Naive thymus-derived CD8-positive, alpha-beta T cell (primary cell): ENCODE results near the gene IMMP1L. TPM values are rescaled to one million over a fixed set of nuclear protein-coding genes. Genes with fewer than 3 reads are reported as not detected.
"Not testable (repeated sequence)": the region's sequence is repeated elsewhere in the genome, so short reads cannot be mapped to it uniquely, and the experiment has no call there.

Source experiments
- ATAC-seq, 2 donors: fragments of 150-1000 bp; cut with Tn5 transposase in 1 of 2; sonication (Bioruptor Pico), chemical (Tn5 transposase) in 1 of 2; 1 replicate in 1 of 2; 2 replicates in 1 of 2; pipeline ENCODE4 v1.10.0; 2021; ENCODE audit warnings: mild to moderate bottlenecking in 2 of 2, moderate library complexity in 2 of 2
- POLR2A ChIA-PET: fragments of 350-600 bp; sonication (Branson Sonifier 250); formaldehyde crosslinking; loops from one replicate; lab custom pipeline; 2021; ENCODE audit warnings: antibody characterized with exemption; lab: Charles Lee
- DNase-seq, 10 donors: peaks; one replicate each; pipeline versions ENCODE4 v3.0.0 to v3.0.0-alpha.2; 2020 to 2022
- H3K27ac Mint-ChIP-seq, 10 donors: one replicate each; pipeline ENCODE4 v1.8.0; 2020 to 2022; ENCODE audit warnings: mild to moderate bottlenecking in 10 of 10, mixed read lengths in 10 of 10, moderate library complexity in 4 of 10, inconsistent platforms in 1 of 10
- H3K27me3 Mint-ChIP-seq, 5 donors: one replicate each; pipeline ENCODE4 v1.8.0; 2021 to 2022; ENCODE audit warnings: mixed read lengths in 5 of 5
- H3K36me3 Mint-ChIP-seq, 3 donors: one replicate each; pipeline ENCODE4 v1.8.0; 2020 to 2022; ENCODE audit warnings: mixed read lengths in 3 of 3, mild to moderate bottlenecking in 2 of 3, inconsistent platforms in 1 of 3
- H3K4me1 Mint-ChIP-seq, 4 donors: one replicate each; pipeline ENCODE4 v1.8.0; 2021 to 2022; ENCODE audit warnings: mixed read lengths in 4 of 4
- H3K4me3 Mint-ChIP-seq, 10 donors: one replicate each; pipeline ENCODE4 v1.8.0; 2020 to 2022; ENCODE audit warnings: mild to moderate bottlenecking in 10 of 10, mixed read lengths in 10 of 10, moderate library complexity in 6 of 10, inconsistent platforms in 1 of 10
- H3K9me3 Mint-ChIP-seq, 9 donors: one replicate each; pipeline ENCODE4 v1.8.0; 2020 to 2022; ENCODE audit warnings: mixed read lengths in 9 of 9, mild to moderate bottlenecking in 3 of 9, inconsistent platforms in 1 of 9, moderate library complexity in 1 of 9
- polyA plus RNA-seq, 3 donors: library from polyadenylated mRNA; unstranded; fragments of 300-500 nt; fragmentation: Illumina TruSeq; gene quantifications; one replicate each; pipeline ENCODE4 v1.2.3, GENCODE V29; 2021
- total RNA-seq, 8 experiments: library from RNA in 2 of 8; stranded (reverse) in 2 of 8; gene quantifications; one replicate each; pipeline ENCODE4 v1.2.3 and lab custom pipeline; 2021 to 2026

Gene IMMP1L
- total and polyA plus RNA-seq, 5 experiments from 2014 or later, result 20.4 to 81.4 (median 61.7) TPM

- no peak for DNase-seq
- POLR2A ChIA-PET, result no interaction called here
- no peak overlapping the region for H3K27ac Mint-ChIP-seq
- H3K27me3 Mint-ChIP-seq, result no peaks in the 10 kb centered on the region
- peaks cover 9 to 35% (median 22%) of the 10 kb centered on the region in 4 donors for H3K4me1 Mint-ChIP-seq
- H3K4me3 Mint-ChIP-seq, result no peak overlapping the region
- ATAC-seq, result no peak
- H3K36me3 Mint-ChIP-seq, result peaks cover 8 to 53% (median 13%) of the 10 kb centered on the region in 3 donors
- peaks cover 0 to 5% (median 0%) of the 10 kb centered on the region in 9 donors for H3K9me3 Mint-ChIP-seq
Observed at GRCh38 chr11:31499576-31500178, 9.7 kb downstream of the IMMP1L start.

- ATAC-seq, H3K9me3 Mint-ChIP-seq, H3K27ac Mint-ChIP-seq, POLR2A ChIA-PET, H3K4me3 Mint-ChIP-seq, DNase-seq, H3K27me3 Mint-ChIP-seq: not testable (repeated sequence)
- Mint-ChIP-seq H3K4me1 (peaks cover 18 to 49% (median 33%) of the 10 kb centered on the region in 4 donors), H3K36me3 (peaks cover 18 to 54% (median 26%) of the 10 kb centered on the region in 3 donors)
Observed at GRCh38 chr11:31493762-31494161, 15.7 kb downstream of the IMMP1L start.

- H3K9me3 Mint-ChIP-seq, result peaks cover 0 to 5% (median 0%) of the 10 kb centered on the region in 9 donors
- no peak overlapping the region for H3K27ac Mint-ChIP-seq
- H3K4me1 Mint-ChIP-seq, result peaks cover 18 to 52% (median 33%) of the 10 kb centered on the region in 4 donors
- no peaks in the 10 kb centered on the region for H3K27me3 Mint-ChIP-seq
- POLR2A ChIA-PET, result no interaction called here
- no peak for ATAC-seq
- H3K4me3 Mint-ChIP-seq, result no peak overlapping the region
- peaks cover 18 to 52% (median 26%) of the 10 kb centered on the region in 3 donors for H3K36me3 Mint-ChIP-seq
- DNase-seq, result no peak
Observed at GRCh38 chr11:31493235-31493634, 16.2 kb downstream of the IMMP1L start.

- POLR2A ChIA-PET, result no interaction called here
- Mint-ChIP-seq H3K4me1 (peaks cover 23 to 56% (median 32%) of the 10 kb centered on the region in 4 donors), H3K27me3 (no peaks in the 10 kb centered on the region), H3K27ac (peak overlapping the region in 1 of 10 donors; percentile 27), H3K9me3 (peaks cover 0 to 5% (median 0%) of the 10 kb centered on the region in 9 donors), H3K36me3 (peaks cover 18 to 53% (median 26%) of the 10 kb centered on the region in 3 donors), H3K4me3 (no peak overlapping the region)
- no peak for DNase-seq
- no peak for ATAC-seq
Observed at GRCh38 chr11:31492320-31492913, 17.0 kb downstream of the IMMP1L start.

GRCh38 chr11:31487848-31488247, 21.6 kb downstream of the IMMP1L start:
- ATAC-seq (no peak), DNase-seq (peak in 2 of 10 donors; percentile 15 to 24)
- H3K27ac Mint-ChIP-seq, result peak overlapping the region in 2 of 10 donors; percentile 2 to 27
- POLR2A ChIA-PET, result no interaction called here
- H3K36me3 Mint-ChIP-seq, result peaks cover 4 to 34% (median 5%) of the 10 kb centered on the region in 3 donors
- H3K4me1 Mint-ChIP-seq, result peaks cover 15 to 33% (median 19%) of the 10 kb centered on the region in 4 donors
- no peaks in the 10 kb centered on the region for H3K27me3 Mint-ChIP-seq
- no peak overlapping the region for H3K4me3 Mint-ChIP-seq
- peaks cover 0 to 2% (median 0%) of the 10 kb centered on the region in 9 donors for H3K9me3 Mint-ChIP-seq

GRCh38 chr11:31484497-31484896, 24.9 kb downstream of the IMMP1L start:
- POLR2A ChIA-PET, result no interaction called here
- ATAC-seq (no peak), DNase-seq (no peak)
- H3K4me3 Mint-ChIP-seq, result no peak overlapping the region
- peaks cover 3 to 14% (median 8%) of the 10 kb centered on the region in 4 donors for H3K4me1 Mint-ChIP-seq
- H3K27ac Mint-ChIP-seq, result no peak overlapping the region
- H3K36me3 Mint-ChIP-seq, result peaks cover 2 to 14% (median 2%) of the 10 kb centered on the region in 3 donors
- H3K27me3 Mint-ChIP-seq, result no peaks in the 10 kb centered on the region
- H3K9me3 Mint-ChIP-seq, result no peaks in the 10 kb centered on the region

- H3K27ac Mint-ChIP-seq, result no peak overlapping the region
- H3K36me3 Mint-ChIP-seq, result peaks cover 0 to 6% (median 0%) of the 10 kb centered on the region in 3 donors
- DNase-seq (no peak), ATAC-seq (no peak)
- no peaks in the 10 kb centered on the region for H3K27me3 Mint-ChIP-seq
- no peak overlapping the region for H3K4me3 Mint-ChIP-seq
- H3K4me1 Mint-ChIP-seq, result peaks cover under 1 to 9% (median 6%) of the 10 kb centered on the region in 4 donors
- POLR2A ChIA-PET, result no interaction called here
- H3K9me3 Mint-ChIP-seq, result no peaks in the 10 kb centered on the region
Observed at GRCh38 chr11:31480930-31481329, 28.5 kb downstream of the IMMP1L start.

- Mint-ChIP-seq H3K4me3 (no peak overlapping the region), H3K4me1 (peaks cover 0 to 9% (median 7%) of the 10 kb centered on the region in 4 donors), H3K9me3 (no peaks in the 10 kb centered on the region), H3K27ac (no peak overlapping the region), H3K36me3 (peaks cover 0 to 4% (median 3%) of the 10 kb centered on the region in 3 donors), H3K27me3 (no peaks in the 10 kb centered on the region)
- no peak for ATAC-seq
- POLR2A ChIA-PET, result no interaction called here
- DNase-seq, result no peak
Observed at GRCh38 chr11:31479066-31479465, 30.4 kb downstream of the IMMP1L start.

- Mint-ChIP-seq H3K4me3 (no peak overlapping the region), H3K9me3 (no peaks in the 10 kb centered on the region), H3K36me3 (peaks cover 0 to 7% (median 6%) of the 10 kb centered on the region in 3 donors), H3K27ac (no peak overlapping the region), H3K4me1 (peaks cover 0 to 9% (median 7%) of the 10 kb centered on the region in 4 donors), H3K27me3 (no peaks in the 10 kb centered on the region)
- DNase-seq (no peak), ATAC-seq (no peak)
- POLR2A ChIA-PET, result no interaction called here
Observed at GRCh38 chr11:31478223-31478590, 31.2 kb downstream of the IMMP1L start.

GRCh38 chr11:31477528-31478222, 31.7 kb downstream of the IMMP1L start:
- Mint-ChIP-seq H3K4me3 (no peak overlapping the region), H3K9me3 (no peaks in the 10 kb centered on the region), H3K27ac (no peak overlapping the region), H3K27me3 (no peaks in the 10 kb centered on the region), H3K4me1 (peaks cover 0 to 8% (median 6%) of the 10 kb centered on the region in 4 donors), H3K36me3 (peaks cover 0 to 10% (median 7%) of the 10 kb centered on the region in 3 donors)
- no peak for DNase-seq
- POLR2A ChIA-PET, result no interaction called here
- ATAC-seq, result no peak

- H3K27me3 Mint-ChIP-seq, result no peaks in the 10 kb centered on the region
- DNase-seq (no peak), ATAC-seq (no peak)
- H3K27ac Mint-ChIP-seq, result no peak overlapping the region
- no peak overlapping the region for H3K4me3 Mint-ChIP-seq
- POLR2A ChIA-PET, result no interaction called here
- H3K9me3 Mint-ChIP-seq, result peaks cover 0 to 7% (median 0%) of the 10 kb centered on the region in 9 donors
- peaks cover 0 to 8% (median 5%) of the 10 kb centered on the region in 4 donors for H3K4me1 Mint-ChIP-seq
- H3K36me3 Mint-ChIP-seq, result peaks cover 9 to 26% (median 25%) of the 10 kb centered on the region in 3 donors
Observed at GRCh38 chr11:31474083-31474482, 35.3 kb downstream of the IMMP1L start.

- POLR2A ChIA-PET, result no interaction called here
- no peak for DNase-seq
- Mint-ChIP-seq H3K27ac (no peak overlapping the region), H3K27me3 (no peaks in the 10 kb centered on the region), H3K4me3 (no peak overlapping the region), H3K36me3 (peaks cover 26 to 53% (median 46%) of the 10 kb centered on the region in 3 donors), H3K9me3 (peaks cover 0 to 23% (median 14%) of the 10 kb centered on the region in 9 donors), H3K4me1 (peaks cover 0 to 8% (median 3%) of the 10 kb centered on the region in 4 donors)
- ATAC-seq, result no peak
Observed at GRCh38 chr11:31464436-31464835, 45.0 kb downstream of the IMMP1L start.

- Mint-ChIP-seq H3K27me3 (no peaks in the 10 kb centered on the region), H3K4me3 (no peak overlapping the region), H3K9me3 (no peaks in the 10 kb centered on the region), H3K27ac (no peak overlapping the region), H3K4me1 (peaks cover 0 to 10% (median 4%) of the 10 kb centered on the region in 4 donors), H3K36me3 (peaks cover 11 to 71% (median 61%) of the 10 kb centered on the region in 3 donors)
- POLR2A ChIA-PET, result no interaction called here
- ATAC-seq (no peak), DNase-seq (no peak)
Observed at GRCh38 chr11:31455177-31455576, 54.2 kb downstream of the IMMP1L start.
